ENCODE results near the gene ZNF175. TPM values are rescaled to one million over a fixed set of nuclear protein-coding genes. Genes with fewer than 3 reads are reported as not detected.

The ZNF175 gene
- total and polyA plus RNA-seq, 2 experiments from 2014 or later = 2.3 to 6.3 TPM

GRCh38 chr19:51626675-51627074, 55.6 kb downstream of the ZNF175 start (continued):
- TF ChIP-seq, protein P1, sequence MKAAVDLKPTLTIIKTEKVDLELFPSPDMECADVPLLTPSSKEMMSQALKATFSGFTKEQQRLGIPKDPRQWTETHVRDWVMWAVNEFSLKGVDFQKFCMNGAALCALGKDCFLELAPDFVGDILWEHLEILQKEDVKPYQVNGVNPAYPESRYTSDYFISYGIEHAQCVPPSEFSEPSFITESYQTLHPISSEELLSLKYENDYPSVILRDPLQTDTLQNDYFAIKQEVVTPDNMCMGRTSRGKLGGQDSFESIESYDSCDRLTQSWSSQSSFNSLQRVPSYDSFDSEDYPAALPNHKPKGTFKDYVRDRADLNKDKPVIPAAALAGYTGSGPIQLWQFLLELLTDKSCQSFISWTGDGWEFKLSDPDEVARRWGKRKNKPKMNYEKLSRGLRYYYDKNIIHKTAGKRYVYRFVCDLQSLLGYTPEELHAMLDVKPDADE (IDR thresholded peaks at IDR 0.05) = no peak
- TF ChIP-seq JUNB (IDR thresholded peaks at IDR 0.05; ENCODE audit: unreplicated experiment) = no peak

GRCh38 chr19:51627491-51628138, 56.5 kb downstream of the ZNF175 start:
- Histone ChIP-seq H2AFZ (no peak overlapping the region; the same call in 1 of the 2 replicates), H3K36me3 (ENCODE audit: insufficient read depth) (no peaks in the 10 kb centered on the region), H3K4me1 (ENCODE audit: insufficient read depth) (no peaks in the 10 kb centered on the region), H3F3A (replicated peaks; ENCODE audit: low read depth) (no peaks in the 10 kb centered on the region), H4K20me1 (replicated peaks; ENCODE audit: insufficient read depth) (no peaks in the 10 kb centered on the region), H3K9me2 (ENCODE audit: insufficient read depth) (no peaks in the 10 kb centered on the region), H3K4me2 (no peak overlapping the region), H3K27ac (ENCODE audit: low read depth) (no peak overlapping the region), H3K79me2 (replicated peaks; ENCODE audit: insufficient read depth) (no peaks in the 10 kb centered on the region), H3K4me3 (no peak overlapping the region), H3K27me3 (ENCODE audit: insufficient read depth) (no peaks in the 10 kb centered on the region)
- TF ChIP-seq EZH2phosphoT487 (IDR thresholded peaks at IDR 0.05; ENCODE audit: unreplicated experiment) = no peak
- no peak for TF ChIP-seq STAT1 (IDR thresholded peaks at IDR 0.05; ENCODE audit: unreplicated experiment)
- TF ChIP-seq, protein P1 (IDR thresholded peaks at IDR 0.05) = no peak
- no peak for ATAC-seq
- Mint-ChIP-seq H3K4me1 (no peaks in the 10 kb centered on the region), H3K27me3 (ENCODE audit: insufficient read depth, low read depth, poor library complexity) (peaks cover 9% of the 10 kb centered on the region), H3K9me3 (peaks cover 90% of the 10 kb centered on the region), H3K4me3 (no peak overlapping the region), H3K36me3 (ENCODE audit: low read depth) (peaks cover 38% of the 10 kb centered on the region), H3K27ac (no peak overlapping the region)
- no peak for DNase-seq (ENCODE audit: low spot score)

- no peak overlapping the region for H3K27ac Mint-ChIP-seq
- peaks cover 90% of the 10 kb centered on the region for H3K9me3 Mint-ChIP-seq
- H3K4me3 Mint-ChIP-seq = no peak overlapping the region
- no peaks in the 10 kb centered on the region for H3F3A ChIP-seq (replicated peaks; ENCODE audit: low read depth)
- no peaks in the 10 kb centered on the region for H3K27me3 ChIP-seq (ENCODE audit: insufficient read depth)
- H3K27ac ChIP-seq (ENCODE audit: low read depth) = no peak overlapping the region
- no peaks in the 10 kb centered on the region for H3K36me3 ChIP-seq (ENCODE audit: insufficient read depth)
- H3K4me1 ChIP-seq (ENCODE audit: insufficient read depth) = no peaks in the 10 kb centered on the region
- H3K36me3 Mint-ChIP-seq (ENCODE audit: low read depth) = peaks cover 38% of the 10 kb centered on the region
- no peak for DNase-seq (ENCODE audit: low spot score)
- H3K9me2 ChIP-seq (ENCODE audit: insufficient read depth) = no peaks in the 10 kb centered on the region
- H3K4me3 ChIP-seq = no peak overlapping the region
- no peaks in the 10 kb centered on the region for H3K79me2 ChIP-seq (replicated peaks; ENCODE audit: insufficient read depth)
- no peak overlapping the region for H2AFZ ChIP-seq
- no peak for TF ChIP-seq ZNF114 (CRISPR knock-in tag; IDR thresholded peaks at IDR 0.05)
- TF ChIP-seq REST (IDR thresholded peaks at IDR 0.05; ENCODE audit: unreplicated experiment) = no peak
- TF ChIP-seq, protein P2, sequence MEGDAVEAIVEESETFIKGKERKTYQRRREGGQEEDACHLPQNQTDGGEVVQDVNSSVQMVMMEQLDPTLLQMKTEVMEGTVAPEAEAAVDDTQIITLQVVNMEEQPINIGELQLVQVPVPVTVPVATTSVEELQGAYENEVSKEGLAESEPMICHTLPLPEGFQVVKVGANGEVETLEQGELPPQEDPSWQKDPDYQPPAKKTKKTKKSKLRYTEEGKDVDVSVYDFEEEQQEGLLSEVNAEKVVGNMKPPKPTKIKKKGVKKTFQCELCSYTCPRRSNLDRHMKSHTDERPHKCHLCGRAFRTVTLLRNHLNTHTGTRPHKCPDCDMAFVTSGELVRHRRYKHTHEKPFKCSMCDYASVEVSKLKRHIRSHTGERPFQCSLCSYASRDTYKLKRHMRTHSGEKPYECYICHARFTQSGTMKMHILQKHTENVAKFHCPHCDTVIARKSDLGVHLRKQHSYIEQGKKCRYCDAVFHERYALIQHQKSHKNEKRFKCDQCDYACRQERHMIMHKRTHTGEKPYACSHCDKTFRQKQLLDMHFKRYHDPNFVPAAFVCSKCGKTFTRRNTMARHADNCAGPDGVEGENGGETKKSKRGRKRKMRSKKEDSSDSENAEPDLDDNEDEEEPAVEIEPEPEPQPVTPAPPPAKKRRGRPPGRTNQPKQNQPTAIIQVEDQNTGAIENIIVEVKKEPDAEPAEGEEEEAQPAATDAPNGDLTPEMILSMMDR (conservative IDR thresholded peaks at IDR 0.05; ENCODE audit: low read depth in 2 of 2) = no peak
- TF ChIP-seq ZNF331 (CRISPR knock-in tag; IDR thresholded peaks at IDR 0.05; ENCODE audit: low read depth) = no peak
- TF ChIP-seq POLR2AphosphoS5 (IDR thresholded peaks at IDR 0.05; ENCODE audit: low read depth) = no peak
- TF ChIP-seq JUNB (IDR thresholded peaks at IDR 0.05; ENCODE audit: unreplicated experiment) = no peak
- no peak for TF ChIP-seq EZH2phosphoT487 (IDR thresholded peaks at IDR 0.05; ENCODE audit: unreplicated experiment)
- ATAC-seq = no peak
- no peaks in the 10 kb centered on the region for H3K4me1 Mint-ChIP-seq
- no peak overlapping the region for H3K4me2 ChIP-seq
- H3K27me3 Mint-ChIP-seq (ENCODE audit: insufficient read depth, low read depth, poor library complexity) = peaks cover 9% of the 10 kb centered on the region
- no peaks in the 10 kb centered on the region for H4K20me1 ChIP-seq (replicated peaks; ENCODE audit: insufficient read depth)
These were observed 57.3 kb downstream of the ZNF175 start for GRCh38 chr19:51628153-51628939.
